ENCODE measurements around the gene MPIG6B. TPM values are rescaled to one million over a fixed set of nuclear protein-coding genes. Genes with fewer than 3 reads are reported as not detected.
A peak's percentile ranks its signal among the peaks of the same experiment; 100 is the strongest.

Gene MPIG6B
- total RNA-seq, 1 donor from 2014 or later, result not detected

DNA sequence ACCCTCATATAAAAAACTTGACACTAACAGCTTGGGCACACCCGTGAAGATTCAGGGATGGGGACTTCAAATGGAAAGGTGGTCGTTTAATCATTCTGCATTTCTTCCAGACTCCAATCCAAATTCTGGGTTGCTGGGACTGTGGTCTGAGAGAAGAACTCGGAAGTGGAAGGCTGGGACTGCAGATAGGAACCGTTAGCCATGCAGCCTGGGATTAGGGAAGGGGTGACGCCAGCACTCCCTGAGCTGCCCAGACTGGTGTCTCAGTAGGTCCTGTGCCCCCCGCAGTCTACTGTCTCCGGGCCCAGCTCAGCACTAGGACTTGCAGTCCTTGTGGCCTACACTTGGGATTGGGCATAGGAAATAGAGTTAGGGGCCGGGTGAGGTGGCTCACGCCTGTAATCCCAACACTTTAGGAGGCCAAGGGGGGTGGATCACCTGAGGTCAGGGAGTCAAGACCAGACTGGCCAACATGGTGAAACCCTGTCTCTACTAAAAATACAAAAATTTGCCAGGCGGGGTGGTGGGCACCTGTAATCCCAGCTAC, 13.7 kb downstream of the MPIG6B start:
- Mint-ChIP-seq H3K9me3 (ENCODE audit: unreplicated experiment) (no peaks in the 10 kb centered on the region), H3K4me1 (ENCODE audit: low read depth, unreplicated experiment) (peaks cover 41% of the 10 kb centered on the region)
- H3K79me2 ChIP-seq (ENCODE audit: insufficient read depth, low read length), result peaks cover 51% of the 10 kb centered on the region

GRCh38 chr6:31737315-31737990, 14.3 kb downstream of the MPIG6B start:
- peak overlapping the region; percentile 54 for H3K27ac ChIP-seq (ENCODE audit: low read depth, low read length)
- peak overlapping the region; percentile 57 for H2AFZ ChIP-seq (ENCODE audit: low read depth, low read length)
- no peaks in the 10 kb centered on the region for H3K27me3 Mint-ChIP-seq (ENCODE audit: low read depth, unreplicated experiment)
- H3K4me1 ChIP-seq (ENCODE audit: insufficient read depth, low read length), result peaks cover 42% of the 10 kb centered on the region
- peaks cover 15% of the 10 kb centered on the region for H3K36me3 ChIP-seq (ENCODE audit: insufficient read depth, low read length)
- H3K9me3 ChIP-seq (ENCODE audit: insufficient read depth, low read depth, low read length), result no peaks in the 10 kb centered on the region
- no peak for DNase-seq (ENCODE audit: low read depth)
- no peak for FAIRE-seq
- no peaks in the 10 kb centered on the region for H3K27me3 ChIP-seq (ENCODE audit: insufficient read depth, low read length)
- no peaks in the 10 kb centered on the region for H3K9me3 Mint-ChIP-seq (ENCODE audit: unreplicated experiment)
- H3K9ac ChIP-seq (ENCODE audit: low read length), result peak overlapping the region; percentile 50
- H3K4me1 Mint-ChIP-seq (ENCODE audit: low read depth, unreplicated experiment), result peaks cover 37% of the 10 kb centered on the region
- H3K79me2 ChIP-seq (ENCODE audit: insufficient read depth, low read length), result peaks cover 46% of the 10 kb centered on the region
- peaks cover 28% of the 10 kb centered on the region for H4K20me1 ChIP-seq (ENCODE audit: insufficient read depth, low read length)
- peak overlapping the region; percentile 99 for H3K27ac Mint-ChIP-seq (ENCODE audit: unreplicated experiment)
- peak overlapping the region; percentile 18 for H3K4me3 ChIP-seq (ENCODE audit: insufficient read depth, low read depth, low read length)
- H3K36me3 Mint-ChIP-seq (ENCODE audit: low read depth, unreplicated experiment), result peaks cover 16% of the 10 kb centered on the region
- TF ChIP-seq, protein P1, sequence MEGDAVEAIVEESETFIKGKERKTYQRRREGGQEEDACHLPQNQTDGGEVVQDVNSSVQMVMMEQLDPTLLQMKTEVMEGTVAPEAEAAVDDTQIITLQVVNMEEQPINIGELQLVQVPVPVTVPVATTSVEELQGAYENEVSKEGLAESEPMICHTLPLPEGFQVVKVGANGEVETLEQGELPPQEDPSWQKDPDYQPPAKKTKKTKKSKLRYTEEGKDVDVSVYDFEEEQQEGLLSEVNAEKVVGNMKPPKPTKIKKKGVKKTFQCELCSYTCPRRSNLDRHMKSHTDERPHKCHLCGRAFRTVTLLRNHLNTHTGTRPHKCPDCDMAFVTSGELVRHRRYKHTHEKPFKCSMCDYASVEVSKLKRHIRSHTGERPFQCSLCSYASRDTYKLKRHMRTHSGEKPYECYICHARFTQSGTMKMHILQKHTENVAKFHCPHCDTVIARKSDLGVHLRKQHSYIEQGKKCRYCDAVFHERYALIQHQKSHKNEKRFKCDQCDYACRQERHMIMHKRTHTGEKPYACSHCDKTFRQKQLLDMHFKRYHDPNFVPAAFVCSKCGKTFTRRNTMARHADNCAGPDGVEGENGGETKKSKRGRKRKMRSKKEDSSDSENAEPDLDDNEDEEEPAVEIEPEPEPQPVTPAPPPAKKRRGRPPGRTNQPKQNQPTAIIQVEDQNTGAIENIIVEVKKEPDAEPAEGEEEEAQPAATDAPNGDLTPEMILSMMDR (IDR thresholded peaks at IDR 0.05; ENCODE audit: insufficient read depth, low read depth, low read length), result no peak
- TF ChIP-seq EZH2 (IDR thresholded peaks at IDR 0.05; ENCODE audit: insufficient read depth, low read length), result no peak
- peak overlapping the region; percentile 93 for H3K4me2 ChIP-seq (ENCODE audit: low read length)
- H3K4me3 Mint-ChIP-seq (ENCODE audit: unreplicated experiment), result peak overlapping the region; percentile 99

More for the DNA sequence above, 13.7 kb downstream of the MPIG6B start:
- Mint-ChIP-seq H3K27ac (ENCODE audit: unreplicated experiment) (peak overlapping the region; percentile 99), H3K4me3 (ENCODE audit: unreplicated experiment) (peak overlapping the region; percentile 99), H3K27me3 (ENCODE audit: low read depth, unreplicated experiment) (no peaks in the 10 kb centered on the region), H3K36me3 (ENCODE audit: low read depth, unreplicated experiment) (peaks cover 18% of the 10 kb centered on the region)
- Histone ChIP-seq H3K4me3 (ENCODE audit: insufficient read depth, low read depth, low read length) (peak overlapping the region; percentile 88), H3K36me3 (ENCODE audit: insufficient read depth, low read length) (peaks cover 21% of the 10 kb centered on the region), H3K4me2 (ENCODE audit: low read length) (peak overlapping the region; percentile 93), H2AFZ (ENCODE audit: low read depth, low read length) (peak overlapping the region; percentile 49), H3K27me3 (ENCODE audit: insufficient read depth, low read length) (no peaks in the 10 kb centered on the region), H3K9ac (ENCODE audit: low read length) (peak overlapping the region; percentile 90), H3K4me1 (ENCODE audit: insufficient read depth, low read length) (peaks cover 42% of the 10 kb centered on the region), H3K9me3 (ENCODE audit: insufficient read depth, low read depth, low read length) (no peaks in the 10 kb centered on the region), H4K20me1 (ENCODE audit: insufficient read depth, low read length) (peaks cover 34% of the 10 kb centered on the region), H3K27ac (ENCODE audit: low read depth, low read length) (peak overlapping the region; percentile 81)
- FAIRE-seq (no peak), DNase-seq (ENCODE audit: low read depth) (no peak)
- no peak for TF ChIP-seq EZH2 (IDR thresholded peaks at IDR 0.05; ENCODE audit: insufficient read depth, low read length)
- TF ChIP-seq, protein P1 (IDR thresholded peaks at IDR 0.05; ENCODE audit: insufficient read depth, low read depth, low read length), result no peak
